GM18858 (cell line): Measurements from ENCODE around the gene CPA1.

Experiments used
- ATAC-seq: cut with Tn5 transposase; IDR thresholded peaks from one replicate; pipeline ENCODE4 v1.9.1; 2021; ENCODE audit not compliant: unreplicated experiment

CPA1 gene

DNA sequence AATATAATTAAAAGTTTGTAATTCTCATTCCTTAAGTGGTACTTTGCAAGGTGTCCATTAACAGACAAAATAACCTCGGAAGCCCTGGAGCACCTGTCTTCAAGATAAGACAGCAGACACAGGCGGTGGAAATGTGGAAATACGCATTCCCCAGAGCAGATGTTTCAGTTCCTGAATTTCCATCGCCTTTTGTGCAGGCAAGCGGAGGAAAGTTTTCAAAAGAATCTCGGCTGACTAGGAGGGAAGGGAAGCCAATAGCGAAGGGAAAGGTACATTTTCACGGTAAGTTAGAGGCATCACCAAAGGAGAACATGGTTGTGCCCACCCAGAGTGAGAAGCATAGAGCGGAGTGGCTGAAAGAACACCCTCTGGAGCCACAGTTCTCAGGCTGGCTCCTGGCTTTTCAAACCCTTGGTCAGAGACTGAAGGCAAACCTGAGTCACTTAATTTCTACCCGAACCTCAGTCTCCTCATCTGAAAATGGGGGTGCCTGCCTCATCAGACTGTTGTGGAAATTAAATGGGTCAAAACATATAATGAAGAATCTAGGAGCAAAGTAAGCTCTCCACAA, 13.6 kb downstream of the CPA1 start:
- ATAC-seq, result no peak

DNA sequence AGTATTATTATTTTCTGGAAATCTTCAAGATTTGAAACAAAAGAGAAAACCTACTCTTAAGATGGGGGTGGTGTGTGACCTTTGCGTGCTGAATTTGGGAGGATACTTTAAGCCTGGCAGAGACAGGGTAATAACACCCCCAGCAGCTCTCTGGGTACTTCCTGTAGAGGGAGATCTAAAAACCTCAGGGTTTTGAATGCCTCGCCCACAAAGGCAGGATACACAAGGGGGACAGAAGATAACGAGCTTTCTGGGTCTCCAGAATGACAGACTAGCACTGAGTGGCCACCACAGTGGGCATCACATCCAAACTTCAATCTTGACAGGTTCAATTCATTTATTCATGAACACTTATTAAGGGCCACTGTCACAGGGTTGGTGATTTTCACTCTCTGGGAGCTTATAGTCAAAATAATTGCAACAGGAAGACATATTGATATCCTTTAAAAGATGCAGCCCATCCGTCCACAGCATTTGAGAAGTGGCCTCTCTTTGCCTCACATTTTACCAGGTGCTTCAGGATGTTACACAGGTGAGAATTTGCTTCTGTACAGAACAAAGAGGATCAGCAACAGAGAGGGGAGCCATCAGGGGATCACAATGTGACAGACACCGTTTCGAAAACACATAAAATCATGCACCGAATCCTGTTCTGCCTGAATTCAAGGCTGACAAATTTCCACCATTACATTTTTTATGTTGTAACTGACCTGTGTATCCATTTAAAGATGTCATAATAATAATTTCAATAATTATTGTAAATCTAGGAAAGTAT, 14.3 kb downstream of the CPA1 start:
- no peak for ATAC-seq

DNA sequence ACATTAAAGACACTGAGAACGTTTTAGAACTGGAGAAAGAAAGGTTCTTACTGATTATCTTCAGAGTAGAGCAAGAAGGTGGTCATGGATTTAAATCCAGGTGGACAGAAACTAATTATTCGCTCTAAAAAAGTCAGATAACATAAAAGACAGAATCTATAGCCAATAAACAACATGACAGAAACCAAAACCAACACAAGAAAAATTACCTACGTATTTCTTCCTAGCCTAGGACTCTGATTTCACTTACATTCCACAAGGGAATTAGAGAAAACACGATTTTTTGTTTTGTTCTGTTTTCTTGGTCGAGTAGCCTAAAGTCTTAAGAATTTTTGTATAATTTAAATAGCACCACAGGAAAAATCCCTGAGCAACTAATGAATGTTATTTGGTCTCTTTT, 15.1 kb downstream of the CPA1 start:
- no peak for ATAC-seq

DNA sequence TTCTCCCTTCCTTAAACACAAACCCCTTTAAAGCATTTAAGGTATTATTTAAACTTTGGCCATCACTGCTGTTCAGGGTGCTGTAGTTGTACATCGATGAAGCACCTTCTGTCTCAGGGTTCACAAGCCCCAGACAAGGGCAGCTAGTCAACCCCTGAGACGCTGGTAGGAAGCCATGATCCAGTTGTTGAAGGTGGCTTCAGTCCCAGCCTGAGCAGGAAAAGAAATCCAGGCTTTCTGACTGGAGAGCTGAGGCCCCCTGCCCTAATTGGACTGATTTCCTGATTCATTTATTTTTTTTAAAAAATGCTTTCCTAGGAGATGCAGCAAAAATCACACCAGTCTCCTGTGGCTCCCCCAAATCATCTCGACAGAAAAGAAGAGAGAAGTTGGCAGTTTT, 15.8 kb downstream of the CPA1 start:
- ATAC-seq, result no peak

DNA sequence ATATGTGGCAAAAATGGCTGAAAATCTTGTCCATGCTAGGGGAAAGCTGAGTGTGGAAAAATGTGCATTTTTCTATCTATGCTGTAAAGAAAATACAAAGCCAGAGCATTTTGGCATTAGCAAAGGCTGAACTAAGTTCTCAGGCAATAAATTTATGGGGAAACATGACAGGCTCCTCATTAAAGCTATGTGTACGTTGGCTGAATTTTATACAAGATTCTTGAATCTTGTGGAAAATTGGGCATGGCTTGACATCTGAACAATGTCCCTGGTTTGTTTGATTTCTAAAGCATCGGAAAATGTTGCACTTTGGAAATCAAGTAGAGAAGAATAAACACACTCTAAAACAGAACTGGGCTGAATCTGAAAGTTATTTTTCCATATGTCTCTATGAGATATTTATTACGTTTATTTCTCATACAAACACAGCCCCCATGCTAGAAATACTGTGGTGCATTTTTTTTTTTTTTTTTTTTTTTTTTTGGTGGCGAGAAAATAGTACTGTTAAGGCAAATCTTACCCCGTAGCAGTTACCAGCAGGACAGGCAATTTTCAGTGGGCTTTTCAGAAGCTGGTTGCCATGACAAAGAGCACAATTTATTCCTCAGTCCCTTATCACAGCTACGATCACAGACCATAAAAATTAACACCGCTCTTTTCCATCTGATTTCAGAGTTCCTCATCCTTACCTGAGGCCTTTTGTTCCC, 16.9 kb downstream of the CPA1 start:
- no peak for ATAC-seq

DNA sequence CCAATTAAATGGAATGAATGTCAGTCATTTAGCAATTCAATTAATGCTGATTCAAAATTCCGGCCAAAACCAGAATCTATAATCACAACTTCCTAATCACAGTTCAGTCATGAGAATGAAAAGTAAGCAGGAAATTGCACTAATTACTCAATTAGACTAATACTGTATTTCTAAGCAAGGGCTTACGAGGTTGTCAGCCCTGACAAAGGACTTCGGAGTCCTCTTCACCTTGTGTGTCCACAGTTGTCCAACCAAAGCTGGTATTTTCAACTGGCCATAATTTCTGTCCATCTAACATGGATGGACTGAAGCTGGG, 17.4 kb downstream of the CPA1 start:
- no peak for ATAC-seq

DNA sequence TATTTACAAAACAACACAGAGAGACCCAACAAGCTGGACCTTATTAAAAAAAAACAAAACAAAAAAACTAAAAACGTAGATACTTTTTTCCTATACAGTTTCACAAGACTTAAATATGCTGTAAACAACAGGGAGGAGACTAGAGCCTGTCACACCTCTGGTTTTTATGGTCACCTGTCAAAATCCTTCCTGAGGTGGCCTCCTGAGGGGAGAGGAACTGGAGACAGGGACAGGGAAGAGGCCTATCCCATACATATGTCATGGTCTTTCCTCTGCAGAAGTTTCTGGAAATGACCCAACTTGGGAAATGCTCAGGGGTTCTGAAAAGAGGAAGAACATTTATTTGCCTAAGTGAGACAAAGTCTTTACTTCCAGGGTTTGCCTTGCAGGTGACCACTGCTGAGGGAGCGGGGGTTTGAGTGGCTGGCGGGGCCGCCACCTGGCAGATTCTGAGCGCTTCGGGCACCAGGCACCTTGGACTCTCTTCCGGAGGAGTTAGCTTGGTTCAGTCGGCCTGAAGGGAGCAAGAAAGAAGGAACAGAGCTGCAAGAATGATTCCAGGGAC, 18.3 kb downstream of the CPA1 start:
- no peak for ATAC-seq

DNA sequence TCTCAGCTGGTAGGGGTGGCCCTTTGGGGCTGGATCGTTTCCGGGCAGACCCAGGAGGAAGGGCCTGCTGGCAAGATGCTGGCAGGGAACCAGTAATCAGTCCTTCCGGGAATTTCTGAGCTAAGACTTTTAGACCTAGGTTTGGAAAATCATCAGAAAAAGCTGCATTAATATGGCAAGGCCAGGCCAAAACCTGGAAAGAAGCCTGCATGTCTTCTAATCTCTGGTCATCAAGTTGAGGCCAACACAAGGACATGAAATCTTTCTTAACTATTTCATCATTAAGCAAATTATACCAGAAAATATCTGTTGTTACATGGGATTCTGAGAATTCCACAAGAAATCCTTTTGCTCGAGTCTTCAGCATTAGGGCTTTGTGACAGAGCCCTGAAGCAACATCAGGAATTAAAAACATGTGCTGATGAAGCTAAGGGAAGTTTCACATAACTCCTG, 19.9 kb downstream of the CPA1 start:
- no peak for ATAC-seq

DNA sequence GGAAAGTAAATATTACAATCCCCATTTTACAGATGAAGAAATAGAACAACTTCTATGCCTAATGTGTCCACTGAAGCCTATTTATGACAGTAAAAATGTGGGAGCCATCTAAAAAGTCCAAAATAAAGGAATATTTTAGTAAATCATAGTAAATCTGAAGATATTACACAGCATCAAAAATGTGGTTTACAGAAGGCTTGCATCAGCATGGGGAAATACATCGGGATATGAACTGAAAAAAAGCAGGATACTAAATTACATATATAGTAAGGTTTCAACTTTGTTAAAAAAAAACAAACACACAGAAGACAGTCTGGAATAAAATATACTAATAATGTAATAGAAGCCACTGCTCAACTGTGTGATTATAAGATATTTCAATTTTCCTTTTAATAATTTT, 20.8 kb downstream of the CPA1 start:
- ATAC-seq, result no peak

DNA sequence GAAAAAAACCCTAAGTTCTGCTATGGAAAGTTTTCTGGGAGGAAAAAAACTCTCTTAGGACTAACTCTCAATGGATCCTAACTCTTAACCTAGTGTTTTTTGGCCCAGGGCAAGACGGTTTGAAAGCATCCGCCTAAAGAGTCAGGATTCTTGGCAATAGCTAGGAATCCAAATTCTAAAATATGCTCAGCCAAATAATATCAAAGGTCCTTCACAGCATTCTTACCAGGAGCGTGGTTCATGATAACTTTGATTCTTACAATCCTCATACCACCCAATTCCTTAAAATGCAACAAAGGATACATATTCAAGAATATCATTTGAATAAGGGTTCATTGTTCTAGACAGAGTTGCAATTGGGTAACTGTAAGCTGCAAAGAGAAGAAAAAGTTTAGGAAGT, 21.3 kb downstream of the CPA1 start:
- no peak for ATAC-seq

DNA sequence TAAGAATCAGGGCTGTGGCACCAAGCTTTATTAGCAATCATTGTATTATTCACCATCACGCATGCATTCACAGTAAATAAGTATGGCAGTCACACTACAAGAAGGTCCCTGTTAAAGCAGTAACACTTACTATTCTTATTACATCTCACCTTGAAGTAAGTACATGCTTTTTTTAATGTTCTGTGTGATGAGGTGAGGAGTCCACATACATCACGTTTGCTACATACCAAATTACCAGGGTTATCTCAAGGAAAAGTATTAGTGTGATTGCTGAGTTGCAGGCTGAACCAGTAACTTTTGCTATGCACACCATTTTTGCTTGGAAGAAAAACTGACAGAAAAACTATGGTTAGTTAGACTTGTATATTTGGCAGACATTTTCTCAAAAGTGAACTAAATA, 24.7 kb downstream of the CPA1 start:
- no peak for ATAC-seq

DNA sequence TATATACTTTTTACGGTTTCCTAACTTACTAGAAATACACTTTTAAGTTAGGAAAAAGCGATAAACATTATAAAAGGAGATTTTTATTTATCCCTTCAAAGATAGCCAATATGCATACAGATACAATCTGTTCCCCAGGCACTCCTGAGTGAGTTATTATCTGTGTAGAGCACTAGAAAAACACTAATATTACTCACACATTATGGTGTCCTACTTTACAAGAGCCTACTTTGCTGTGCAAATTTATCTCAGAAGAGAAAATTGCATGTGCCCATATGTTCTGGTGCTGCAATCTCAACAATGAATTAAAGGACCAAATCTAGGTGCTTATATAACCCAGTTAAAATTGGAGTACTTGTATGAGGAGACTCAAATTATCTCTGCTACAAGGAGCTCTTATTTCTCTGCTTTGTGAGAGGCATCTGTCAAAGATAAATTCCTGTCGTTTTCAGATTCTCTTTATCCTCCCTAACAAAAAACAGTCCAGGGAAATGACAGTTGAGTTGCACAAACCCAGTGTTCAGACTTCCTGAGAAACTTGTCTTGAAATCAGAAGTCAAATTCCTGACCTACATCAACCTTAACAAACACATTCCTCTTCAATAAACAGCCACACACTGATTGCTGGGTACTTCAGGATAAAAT, 28.9 kb downstream of the CPA1 start:
- ATAC-seq, result no peak

DNA sequence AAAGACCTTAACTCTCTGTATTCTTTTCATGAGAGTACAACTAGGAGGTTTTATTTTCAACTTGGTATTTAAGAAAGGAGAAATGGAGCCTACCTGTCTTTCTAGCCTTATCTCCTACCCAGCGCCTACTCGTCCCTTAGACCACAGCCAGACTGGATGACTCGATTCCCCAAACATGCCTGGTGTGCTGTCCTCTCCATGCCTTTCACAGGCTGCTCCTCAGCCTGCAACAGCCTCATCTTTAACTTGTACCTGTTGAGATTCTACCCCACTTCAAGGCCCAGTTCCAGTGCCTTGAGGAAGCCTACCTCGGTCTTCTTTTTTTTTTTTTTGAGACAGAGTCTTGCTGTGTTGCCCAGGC, 29.4 kb downstream of the CPA1 start:
- ATAC-seq, result no peak

DNA sequence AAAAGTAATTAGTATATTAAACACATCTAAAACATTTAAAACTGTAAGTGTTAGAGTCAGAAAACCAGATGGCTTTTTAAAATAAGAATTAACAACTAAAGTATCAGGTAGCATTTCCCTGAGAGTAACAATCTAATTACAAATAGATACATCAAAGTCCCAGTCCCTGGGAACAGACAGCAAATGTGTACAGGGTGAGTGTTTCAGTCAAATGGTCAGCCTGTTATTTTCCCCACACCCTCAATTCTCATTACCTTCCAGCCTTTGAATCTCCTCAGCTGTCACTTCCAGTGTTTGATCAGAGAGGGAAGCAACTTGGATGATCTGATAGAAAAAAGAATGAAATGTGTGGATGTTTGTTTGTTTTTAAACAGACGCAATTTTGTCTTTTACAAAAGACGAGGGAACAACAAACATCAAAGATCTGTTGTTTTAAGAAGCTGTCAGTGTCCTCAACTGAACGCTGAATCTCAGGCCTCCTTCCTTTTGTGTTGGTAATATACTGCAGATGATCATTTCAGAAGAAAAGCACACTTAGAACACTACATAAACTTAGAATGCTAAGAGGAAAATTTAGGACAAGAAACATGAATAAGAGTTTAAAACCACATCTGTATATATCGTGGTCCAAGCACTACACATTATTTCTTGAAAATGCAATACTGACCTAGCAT, 30.7 kb downstream of the CPA1 start:
- ATAC-seq, result no peak

DNA sequence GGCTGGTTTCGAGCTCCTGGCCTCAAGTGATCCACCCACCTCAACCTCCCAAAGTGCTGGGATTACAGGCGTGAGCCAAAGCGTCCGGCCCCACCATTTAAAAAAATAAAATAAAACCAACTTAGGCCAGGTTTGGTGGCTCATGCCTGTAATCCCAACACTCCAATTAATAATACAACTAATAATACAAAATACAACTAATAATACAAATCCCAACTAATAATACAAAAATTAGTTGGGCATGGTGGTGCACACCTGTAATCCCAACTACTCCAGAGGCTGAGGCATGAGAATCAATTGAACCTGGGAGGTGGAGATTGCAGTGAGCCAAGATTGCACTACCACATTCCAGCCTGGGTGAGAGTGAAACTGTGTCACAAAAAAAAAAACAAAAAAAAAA, 32.9 kb downstream of the CPA1 start:
- ATAC-seq, result no peak

DNA sequence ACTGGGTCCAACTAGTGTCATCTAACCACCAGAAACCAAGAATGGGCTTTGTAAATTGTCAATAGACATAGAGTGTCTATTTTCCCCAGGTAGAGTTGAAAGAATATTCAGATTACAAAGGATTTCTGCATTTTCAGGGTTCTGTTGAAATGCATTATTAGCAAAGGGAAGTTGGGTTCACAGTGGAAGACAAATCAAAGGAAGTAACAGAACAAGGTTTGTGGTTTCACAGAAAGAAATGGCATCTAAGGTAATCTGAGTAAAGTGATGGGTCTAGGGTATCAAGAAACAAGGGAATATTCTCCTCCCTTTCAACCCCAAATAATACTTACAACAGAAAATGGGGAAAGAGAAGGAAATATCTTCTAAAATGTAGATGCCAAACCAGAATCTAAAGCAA, 34.7 kb downstream of the CPA1 start:
- ATAC-seq, result no peak

DNA sequence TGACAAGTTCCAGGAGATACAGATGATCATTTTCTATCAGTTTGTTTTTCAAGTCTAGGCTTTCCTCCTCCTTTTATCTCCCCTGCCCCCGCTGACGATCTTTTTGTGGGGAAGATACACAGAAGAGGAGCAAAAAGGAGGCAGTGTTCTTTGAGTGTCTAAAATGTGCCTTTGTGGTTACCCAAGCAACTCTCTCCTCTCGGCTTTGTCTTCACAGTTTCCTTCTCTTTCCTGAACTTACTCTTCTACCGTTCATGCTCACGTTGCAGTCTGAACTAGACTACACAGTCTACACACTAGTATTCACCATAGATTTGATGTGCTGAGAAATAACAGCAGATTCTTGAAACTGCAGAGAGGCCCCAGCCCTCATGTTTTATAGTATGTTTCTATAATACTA, 36.9 kb downstream of the CPA1 start:
- no peak for ATAC-seq

DNA sequence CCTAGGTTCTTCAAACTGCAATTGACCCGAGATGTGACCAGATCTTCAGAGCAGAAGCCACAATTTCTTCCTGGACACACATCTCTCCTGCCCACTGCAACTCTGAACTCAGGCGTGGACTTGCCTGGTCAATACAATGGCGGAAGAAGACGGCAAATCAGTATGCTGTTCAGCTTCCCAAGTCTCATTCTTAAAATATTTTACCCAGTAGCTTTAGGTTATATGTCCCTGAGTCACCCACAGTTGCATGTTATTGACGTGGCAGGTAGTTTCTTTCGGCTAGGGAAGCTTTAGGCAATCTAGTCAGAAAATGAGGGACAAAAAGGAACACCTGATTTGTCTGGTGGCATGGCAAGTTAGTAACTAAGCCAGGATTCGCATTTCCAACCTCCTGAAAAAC, 38.0 kb downstream of the CPA1 start:
- no peak for ATAC-seq

DNA sequence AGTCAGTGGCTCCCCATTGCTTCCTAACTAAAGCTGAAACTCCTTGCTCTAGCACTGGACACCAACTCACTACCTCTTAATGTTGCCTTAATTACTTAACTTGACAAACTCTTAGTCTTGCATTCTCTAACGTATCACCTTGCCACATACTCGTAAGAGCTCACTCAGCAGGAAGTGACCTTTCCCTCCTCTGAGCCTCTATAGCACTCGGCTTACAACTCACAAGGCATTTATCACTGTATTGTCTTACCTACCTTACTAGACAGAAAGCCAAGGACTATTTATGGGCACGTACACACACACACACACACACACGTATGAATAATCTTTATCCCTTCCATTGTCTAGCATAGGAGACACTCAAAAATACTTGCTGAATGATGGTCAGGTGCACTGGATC, 39.4 kb downstream of the CPA1 start:
- ATAC-seq, result no peak

DNA sequence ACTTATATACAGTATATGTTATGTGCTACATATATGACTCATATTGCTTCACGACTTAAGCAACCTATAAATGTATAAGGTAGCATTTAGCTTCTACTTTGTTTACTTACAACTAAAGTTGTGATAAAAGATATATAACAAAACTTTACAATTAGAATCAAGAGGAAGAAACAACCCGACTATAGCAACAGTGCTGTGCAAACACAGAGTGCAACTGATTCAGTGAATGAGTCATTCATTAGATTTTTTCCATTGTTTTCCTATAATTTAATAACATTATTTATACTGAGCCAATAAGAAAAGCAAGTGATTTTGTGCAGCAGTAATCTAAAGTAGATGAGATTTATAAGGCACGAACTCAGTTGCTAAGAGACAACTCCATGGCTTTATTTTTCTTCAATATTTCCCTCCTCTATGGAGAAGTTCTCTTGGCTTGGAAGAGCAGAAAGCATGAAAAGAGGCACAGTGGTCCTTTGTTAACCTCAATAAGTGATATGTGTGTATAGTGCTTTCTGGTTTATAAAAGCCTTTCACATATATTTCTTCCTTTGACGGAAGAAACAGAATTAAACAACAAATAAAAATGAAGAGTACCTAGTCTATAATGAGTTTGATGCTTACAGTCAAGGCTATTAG, 40.8 kb downstream of the CPA1 start:
- ATAC-seq, result no peak

DNA sequence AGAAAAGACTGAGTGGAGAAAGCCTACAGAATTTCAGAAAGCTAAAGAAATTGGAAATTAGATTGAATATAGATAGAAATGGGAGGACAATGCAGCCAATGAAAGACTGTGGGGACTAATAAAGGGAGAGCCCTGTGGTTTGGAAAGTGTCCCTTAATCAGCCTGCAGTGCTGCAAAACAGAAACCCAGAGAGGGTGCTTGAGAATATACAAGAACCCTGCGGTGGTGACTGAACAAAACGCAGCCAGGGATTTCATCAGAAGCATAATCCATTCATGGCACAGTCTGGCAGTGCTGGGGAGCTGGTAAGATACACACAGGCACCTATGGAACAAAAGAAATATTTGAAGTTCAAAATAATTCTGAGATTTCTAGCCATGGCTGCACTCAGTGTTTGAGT, 41.4 kb downstream of the CPA1 start:
- ATAC-seq, result no peak
